HepG2 (cell line): ENCODE results near the gene PGS1. TPM values are rescaled to one million over a fixed set of nuclear protein-coding genes. Genes with fewer than 3 reads are reported as not detected.

Experiments used
- DR1 ChIP-seq: sonication (generic); formaldehyde crosslinking; IDR thresholded peaks from 2 replicates; pipeline ENCODE4 v1.8.0; 2021; ENCODE audit warnings: mild to moderate bottlenecking, missing genetic modification reagents, inconsistent platforms
- JUNB ChIP-seq: sonication (generic); formaldehyde crosslinking; IDR thresholded peaks from 2 replicates; pipeline ENCODE4 v1.8.0; 2022; ENCODE audit warnings: missing genetic modification reagents, mild to moderate bottlenecking, borderline replicate concordance
- KMT2A ChIP-seq: sonication (generic); formaldehyde crosslinking; IDR thresholded peaks from 2 replicates; pipeline ENCODE4 v1.4.0; 2020; ENCODE audit warnings: missing genetic modification reagents
- NCOR1 ChIP-seq: fragments of 200-600 bp; sonication (generic); IDR thresholded peaks from 2 replicates; pipeline ENCODE4 v1.7.0; 2017; ENCODE audit warnings: antibody characterized with exemption, low read length, borderline replicate concordance
- PTBP1 ChIP-seq: fragments of 200-400 bp; formaldehyde crosslinking; IDR thresholded peaks from 2 replicates; pipeline ENCODE4 v1.6.1; 2018; ENCODE audit warnings: low read length, low read depth; ENCODE audit not compliant: poor library complexity, severe bottlenecking
- RFXANK ChIP-seq: IDR thresholded peaks from 2 replicates; pipeline ENCODE4 v1.6.1; 2016
- SAFB2 ChIP-seq: sonication (generic); formaldehyde crosslinking; IDR thresholded peaks from 2 replicates; pipeline ENCODE4 v1.5.1; 2020; ENCODE audit warnings: missing genetic modification reagents, low read depth, mild to moderate bottlenecking, borderline replicate concordance
- SP5 ChIP-seq: IDR thresholded peaks from 2 replicates; pipeline ENCODE4 v1.6.1; 2016; ENCODE audit warnings: low read depth, borderline replicate concordance
- STAG1 ChIP-seq: sonication (generic); formaldehyde crosslinking; IDR thresholded peaks from 2 replicates; pipeline ENCODE4 v1.4.0; 2020; ENCODE audit warnings: missing genetic modification reagents
- ZC3H13 ChIP-seq: sonication (generic); formaldehyde crosslinking; IDR thresholded peaks from 2 replicates; pipeline ENCODE4 v1.8.1; 2023; ENCODE audit warnings: mild to moderate bottlenecking, missing genetic modification reagents, moderate library complexity
- ZNF253 ChIP-seq: sonication (generic); formaldehyde crosslinking; IDR thresholded peaks from 2 replicates; pipeline ENCODE4 v1.8.0; 2022; ENCODE audit warnings: mild to moderate bottlenecking, missing genetic modification reagents, borderline replicate concordance
- ZNF558 ChIP-seq: sonication (generic); formaldehyde crosslinking; IDR thresholded peaks from 2 replicates; pipeline ENCODE4 v1.9.0; 2022; ENCODE audit warnings: mild to moderate bottlenecking, missing genetic modification reagents, borderline replicate concordance
- ZNF891 ChIP-seq: sonication (generic); formaldehyde crosslinking; IDR thresholded peaks from 2 replicates; pipeline ENCODE4 v1.5.0; 2020; ENCODE audit warnings: mild to moderate bottlenecking, missing genetic modification reagents
- ZSCAN25 ChIP-seq: sonication (generic); formaldehyde crosslinking; IDR thresholded peaks from 2 replicates; pipeline ENCODE4 v1.8.0; 2022; ENCODE audit warnings: mild to moderate bottlenecking, missing genetic modification reagents
- polyA plus RNA-seq, 8 experiments: library from polyadenylated mRNA; depleted of rRNA in 3 of 8; stranded (reverse) in 7 of 8; unstranded in 1 of 8; fragments of >200 nt; fragmentation: Illumina TruSeq in 4 of 8; extraction: Trizol in 4 of 8; gene quantifications; 2 replicates each; pipeline versions ENCODE4 v1.2.1 to v1.2.3, GENCODE V29; 2011 to 2016; ENCODE audit warnings: low read depth in 4 of 8, missing spikeins in 1 of 8, mixed read lengths in 1 of 8; ENCODE audit not compliant: insufficient read depth in 1 of 8
- total RNA-seq, 5 experiments: library from RNA; depleted of rRNA; stranded (reverse); fragments of >200 nt; fragmentation: Illumina TruSeq; extraction: Trizol; gene quantifications; 2 replicates each; pipeline ENCODE4 v1.2.3, GENCODE V29; 2016; ENCODE audit warnings: low read depth in 1 of 5
- TF ChIP-seq, protein P1 (sequence below): sonication (generic); formaldehyde crosslinking; IDR thresholded peaks from 2 replicates; pipeline ENCODE4 v1.4.0; 2020; ENCODE audit warnings: mild to moderate bottlenecking, missing genetic modification reagents
- TF ChIP-seq, protein P2 (sequence below): sonication (generic); formaldehyde crosslinking; IDR thresholded peaks from 2 replicates; pipeline ENCODE4 v1.5.0; 2020; ENCODE audit warnings: missing genetic modification reagents
- TF ChIP-seq, protein P3 (sequence below): sonication (generic); formaldehyde crosslinking; IDR thresholded peaks from 2 replicates; pipeline ENCODE4 v1.4.0; 2020; ENCODE audit warnings: missing genetic modification reagents
- TF ChIP-seq, protein P4 (sequence below): sonication (generic); formaldehyde crosslinking; IDR thresholded peaks from 2 replicates; pipeline ENCODE4 v1.8.1; 2023; ENCODE audit warnings: mild to moderate bottlenecking, missing genetic modification reagents
- TF ChIP-seq, protein P5 (sequence below): sonication (generic); formaldehyde crosslinking; IDR thresholded peaks from 2 replicates; pipeline ENCODE4 v1.8.0; 2022; ENCODE audit warnings: mild to moderate bottlenecking, missing genetic modification reagents, moderate library complexity
- TF ChIP-seq, protein P6 (sequence below): IDR thresholded peaks from 2 replicates; pipeline ENCODE4 v1.6.1; 2016; ENCODE audit warnings: low read depth, borderline replicate concordance

The PGS1 gene
- total and polyA plus RNA-seq, 2 of the 13 experiments (the other 11 are each of a cell fraction or from before 2014, with no cell fraction given) = 25.9 to 31.5 TPM

DNA sequence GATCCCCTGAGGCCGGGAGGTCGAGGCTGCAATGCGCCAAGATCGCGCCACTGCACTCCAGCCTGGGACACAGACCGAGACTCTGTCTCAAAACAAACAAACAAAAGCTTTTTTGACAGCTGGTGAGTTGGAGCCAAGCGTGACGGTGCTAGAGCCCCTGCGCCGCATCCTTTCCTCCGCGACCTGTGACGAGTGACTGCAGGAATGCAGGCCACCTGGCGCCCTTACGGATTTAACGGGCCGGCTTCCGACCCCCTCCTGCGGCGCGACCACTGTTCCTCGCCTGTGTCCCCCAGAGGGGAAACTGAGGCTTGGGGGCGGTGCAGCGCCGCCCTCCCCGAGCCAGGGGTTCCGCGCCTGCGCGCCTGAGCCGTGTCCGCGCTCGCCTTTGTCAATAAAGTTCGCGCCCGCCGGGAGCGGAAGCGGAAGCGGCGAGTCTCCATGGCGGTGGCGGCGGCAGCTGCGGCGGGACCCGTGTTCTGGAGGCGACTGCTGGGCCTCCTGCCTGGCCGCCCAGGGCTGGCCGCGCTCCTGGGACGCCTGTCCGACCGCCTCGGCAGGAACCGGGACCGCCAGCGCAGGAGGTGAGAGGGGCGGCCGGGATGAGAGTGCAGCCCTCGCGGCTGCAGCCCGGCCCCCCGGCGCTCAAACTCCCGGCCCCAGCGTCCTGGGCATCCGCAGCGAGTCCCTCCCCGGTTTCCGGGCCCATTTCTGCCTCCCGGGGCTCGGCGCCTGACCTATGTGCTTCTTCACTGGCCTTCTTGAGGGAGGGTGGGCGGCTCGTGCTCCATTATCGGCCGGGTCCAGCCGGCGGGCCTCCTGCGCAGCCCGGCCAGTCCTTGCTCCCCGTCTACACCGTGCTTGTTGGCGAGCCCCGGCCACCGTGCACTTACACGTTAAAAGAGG is at the start of gene PGS1 (continued):
- TF ChIP-seq, protein P1, sequence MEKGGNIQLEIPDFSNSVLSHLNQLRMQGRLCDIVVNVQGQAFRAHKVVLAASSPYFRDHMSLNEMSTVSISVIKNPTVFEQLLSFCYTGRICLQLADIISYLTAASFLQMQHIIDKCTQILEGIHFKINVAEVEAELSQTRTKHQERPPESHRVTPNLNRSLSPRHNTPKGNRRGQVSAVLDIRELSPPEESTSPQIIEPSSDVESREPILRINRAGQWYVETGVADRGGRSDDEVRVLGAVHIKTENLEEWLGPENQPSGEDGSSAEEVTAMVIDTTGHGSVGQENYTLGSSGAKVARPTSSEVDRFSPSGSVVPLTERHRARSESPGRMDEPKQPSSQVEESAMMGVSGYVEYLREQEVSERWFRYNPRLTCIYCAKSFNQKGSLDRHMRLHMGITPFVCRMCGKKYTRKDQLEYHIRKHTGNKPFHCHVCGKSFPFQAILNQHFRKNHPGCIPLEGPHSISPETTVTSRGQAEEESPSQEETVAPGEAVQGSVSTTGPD (CRISPR knock-in tag) = no peak
- TF ChIP-seq, protein P2, sequence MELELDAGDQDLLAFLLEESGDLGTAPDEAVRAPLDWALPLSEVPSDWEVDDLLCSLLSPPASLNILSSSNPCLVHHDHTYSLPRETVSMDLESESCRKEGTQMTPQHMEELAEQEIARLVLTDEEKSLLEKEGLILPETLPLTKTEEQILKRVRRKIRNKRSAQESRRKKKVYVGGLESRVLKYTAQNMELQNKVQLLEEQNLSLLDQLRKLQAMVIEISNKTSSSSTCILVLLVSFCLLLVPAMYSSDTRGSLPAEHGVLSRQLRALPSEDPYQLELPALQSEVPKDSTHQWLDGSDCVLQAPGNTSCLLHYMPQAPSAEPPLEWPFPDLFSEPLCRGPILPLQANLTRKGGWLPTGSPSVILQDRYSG (CRISPR knock-in tag) = 0 out of 2 replicates have a peak, but pooled peaks have one; percentile 45
- TF ChIP-seq ZNF558 (CRISPR knock-in tag) (peak; percentile 89; the same call in 1 of the 2 replicates), DR1 (CRISPR knock-in tag) (peak; percentile 49; the same call in 1 of the 2 replicates), ZSCAN25 (peak; percentile 88), KMT2A (CRISPR knock-in tag) (peak; percentile 98), SAFB2 (CRISPR knock-in tag) (peak; percentile 48; the same call in 1 of the 2 replicates), SP5 (CRISPR knock-in tag) (peak; percentile 86), STAG1 (no peak), ZNF253 (CRISPR knock-in tag) (peak; percentile 86; the same call in 1 of the 2 replicates), JUNB (CRISPR knock-in tag) (no peak; the same call in 1 of the 2 replicates), NCOR1 (peak; percentile 32; the same call in 1 of the 2 replicates), PTBP1 (peak; percentile 41), ZNF891 (no peak; the same call in 1 of the 2 replicates), RFXANK (0 out of 2 replicates have a peak, but pooled peaks have one; percentile 28), ZC3H13 (peak; percentile 81)
- TF ChIP-seq, protein P3, sequence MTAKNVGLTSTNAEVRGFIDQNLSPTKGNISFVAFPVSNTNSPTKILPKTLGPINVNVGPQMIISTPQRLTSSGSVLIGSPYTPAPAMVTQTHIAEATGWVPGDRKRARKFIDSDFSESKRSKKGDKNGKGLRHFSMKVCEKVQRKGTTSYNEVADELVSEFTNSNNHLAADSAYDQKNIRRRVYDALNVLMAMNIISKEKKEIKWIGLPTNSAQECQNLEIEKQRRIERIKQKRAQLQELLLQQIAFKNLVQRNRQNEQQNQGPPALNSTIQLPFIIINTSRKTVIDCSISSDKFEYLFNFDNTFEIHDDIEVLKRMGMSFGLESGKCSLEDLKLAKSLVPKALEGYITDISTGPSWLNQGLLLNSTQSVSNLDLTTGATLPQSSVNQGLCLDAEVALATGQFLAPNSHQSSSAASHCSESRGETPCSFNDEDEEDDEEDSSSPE (CRISPR knock-in tag) = peak; percentile 94
- TF ChIP-seq, protein P4, sequence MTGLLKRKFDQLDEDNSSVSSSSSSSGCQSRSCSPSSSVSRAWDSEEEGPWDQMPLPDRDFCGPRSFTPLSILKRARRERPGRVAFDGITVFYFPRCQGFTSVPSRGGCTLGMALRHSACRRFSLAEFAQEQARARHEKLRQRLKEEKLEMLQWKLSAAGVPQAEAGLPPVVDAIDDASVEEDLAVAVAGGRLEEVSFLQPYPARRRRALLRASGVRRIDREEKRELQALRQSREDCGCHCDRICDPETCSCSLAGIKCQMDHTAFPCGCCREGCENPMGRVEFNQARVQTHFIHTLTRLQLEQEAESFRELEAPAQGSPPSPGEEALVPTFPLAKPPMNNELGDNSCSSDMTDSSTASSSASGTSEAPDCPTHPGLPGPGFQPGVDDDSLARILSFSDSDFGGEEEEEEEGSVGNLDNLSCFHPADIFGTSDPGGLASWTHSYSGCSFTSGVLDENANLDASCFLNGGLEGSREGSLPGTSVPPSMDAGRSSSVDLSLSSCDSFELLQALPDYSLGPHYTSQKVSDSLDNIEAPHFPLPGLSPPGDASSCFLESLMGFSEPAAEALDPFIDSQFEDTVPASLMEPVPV (CRISPR knock-in tag) = peak; percentile 93
- TF ChIP-seq, protein P5, sequence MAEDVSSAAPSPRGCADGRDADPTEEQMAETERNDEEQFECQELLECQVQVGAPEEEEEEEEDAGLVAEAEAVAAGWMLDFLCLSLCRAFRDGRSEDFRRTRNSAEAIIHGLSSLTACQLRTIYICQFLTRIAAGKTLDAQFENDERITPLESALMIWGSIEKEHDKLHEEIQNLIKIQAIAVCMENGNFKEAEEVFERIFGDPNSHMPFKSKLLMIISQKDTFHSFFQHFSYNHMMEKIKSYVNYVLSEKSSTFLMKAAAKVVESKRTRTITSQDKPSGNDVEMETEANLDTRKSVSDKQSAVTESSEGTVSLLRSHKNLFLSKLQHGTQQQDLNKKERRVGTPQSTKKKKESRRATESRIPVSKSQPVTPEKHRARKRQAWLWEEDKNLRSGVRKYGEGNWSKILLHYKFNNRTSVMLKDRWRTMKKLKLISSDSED (CRISPR knock-in tag) = 0 out of 2 replicates have a peak, but pooled peaks have one; percentile 69
- TF ChIP-seq, protein P6, sequence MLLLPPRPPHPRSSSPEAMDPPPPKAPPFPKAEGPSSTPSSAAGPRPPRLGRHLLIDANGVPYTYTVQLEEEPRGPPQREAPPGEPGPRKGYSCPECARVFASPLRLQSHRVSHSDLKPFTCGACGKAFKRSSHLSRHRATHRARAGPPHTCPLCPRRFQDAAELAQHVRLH = peak; percentile 95
